Esophagus muscularis mucosa (tissue), 4 donors: ENCODE measurements around the gene SNX9. TPM values are rescaled to one million over a fixed set of nuclear protein-coding genes. Genes with fewer than 3 reads are reported as not detected.

ENCODE experiments used
- DNase-seq: peaks from one replicate; pipeline ENCODE4 v3.0.0-alpha.2; 2017; ENCODE audit errors: extremely low spot score
- H3K27ac ChIP-seq, 4 donors: fragments of 200-600 bp; sonication (generic); replicated peaks in 1 of 4; 1 replicate in 3 of 4; 2 replicates in 1 of 4; pipeline ENCODE4 v1.5.1; 2016 to 2019; ENCODE audit warnings: mild to moderate bottlenecking in 1 of 4
- H3K27me3 ChIP-seq, 4 donors: fragments of 200-600 bp; sonication (generic); one replicate each; pipeline versions ENCODE4 v1.5.1 to v1.6.0; 2016 to 2019
- H3K36me3 ChIP-seq, 4 donors: fragments of 200-600 bp; sonication (generic); one replicate each; pipeline ENCODE4 v1.5.1; 2016 to 2019
- H3K4me1 ChIP-seq, 4 donors: fragments of 200-600 bp; sonication (generic); one replicate each; pipeline ENCODE4 v1.5.1; 2016 to 2019
- H3K4me3 ChIP-seq, 4 donors: fragments of 200-600 bp; sonication (generic); 1 replicate in 2 of 4; 2 replicates in 2 of 4; pipeline ENCODE4 v1.5.1; 2016 to 2019; ENCODE audit warnings: mild to moderate bottlenecking in 4 of 4, moderate library complexity in 1 of 4
- H3K9me3 ChIP-seq, 4 donors: fragments of 200-600 bp; sonication (generic); 1 replicate in 3 of 4; 2 replicates in 1 of 4; pipeline ENCODE4 v1.5.1; 2016 to 2019
- EP300 ChIP-seq: sonication (generic); formaldehyde crosslinking; IDR thresholded peaks from one replicate; pipeline ENCODE4 v1.6.1; 2017; ENCODE audit warnings: antibody characterized with exemption
- POLR2A ChIP-seq: fragments of 450-650 bp; IDR thresholded peaks from one replicate; pipeline ENCODE4 v1.6.1; 2017; ENCODE audit warnings: antibody characterized with exemption, moderate library complexity, mild to moderate bottlenecking, low read depth
- POLR2AphosphoS5 ChIP-seq, 2 donors: sonication (generic); formaldehyde crosslinking; IDR thresholded peaks; one replicate each; pipeline ENCODE4 v1.6.1; 2017; ENCODE audit warnings: antibody characterized with exemption in 2 of 2
- WGBS: methylation state at CpG from one replicate; pipeline ENCODE4 v1.1.5; 2018; 5-methylcytosine and 5-hydroxymethylcytosine counted together
- intact Hi-C: fragments of 100-400 bp; cut with DNase I; formaldehyde crosslinking; loops from one replicate; pipeline ENCODE4 v1.15.1; 2023
- total RNA-seq, 4 donors: library from RNA; depleted of rRNA; stranded (reverse); fragments of >200 nt; gene quantifications; one replicate each; pipeline versions ENCODE4 v1.1.0 to v1.2.1, GENCODE V29; 2016
- TF ChIP-seq, protein P1 (sequence below), 3 experiments: fragments of 200-600 bp in 2 of 3; fragments of 450-650 bp in 1 of 3; sonication (generic) in 2 of 3; IDR thresholded peaks; one replicate each; pipeline ENCODE4 v1.5.1; 2017 to 2019; ENCODE audit warnings: antibody characterized with exemption in 3 of 3, mild to moderate bottlenecking in 2 of 3, moderate library complexity in 1 of 3

Gene SNX9
- total RNA-seq, 4 donors from 2014 or later: 78.1 to 94.7 (median 85.1) TPM

DNA sequence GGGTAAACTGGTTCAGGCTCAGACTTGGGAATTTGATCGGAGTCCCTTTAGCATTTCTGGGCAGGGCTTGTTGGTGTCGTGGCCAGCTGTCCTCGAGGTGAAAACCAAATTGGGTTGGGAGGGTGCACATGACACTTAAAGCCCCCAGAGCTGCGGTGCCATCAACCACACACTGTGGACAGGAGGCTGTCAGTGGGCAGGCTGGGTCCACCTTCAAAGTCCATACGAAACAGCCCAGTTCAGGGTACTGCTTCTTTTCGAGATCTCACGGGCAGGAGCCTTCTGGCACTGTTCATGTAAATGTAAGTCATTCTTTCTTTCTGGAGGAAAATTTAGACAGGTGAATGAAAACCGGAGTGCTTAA, 165.6 kb downstream of the SNX9 start:
- intact Hi-C loops: no loop called here
- Histone ChIP-seq H3K27me3 (no peaks in the 10 kb centered on the region), H3K27ac (peak overlapping the region; percentile 69 to 78 (median 75)), H3K9me3 (no peaks in the 10 kb centered on the region), H3K36me3 (no peaks in the 10 kb centered on the region), H3K4me3 (no peak overlapping the region), H3K4me1 (peaks cover 21 to 74% (median 69%) of the 10 kb centered on the region in 4 donors)
- 73% methylated on average over 7 of the region's 8 CpGs for WGBS
- no peak for TF ChIP-seq POLR2AphosphoS5 (IDR thresholded peaks at IDR 0.05)
- TF ChIP-seq, protein P1, sequence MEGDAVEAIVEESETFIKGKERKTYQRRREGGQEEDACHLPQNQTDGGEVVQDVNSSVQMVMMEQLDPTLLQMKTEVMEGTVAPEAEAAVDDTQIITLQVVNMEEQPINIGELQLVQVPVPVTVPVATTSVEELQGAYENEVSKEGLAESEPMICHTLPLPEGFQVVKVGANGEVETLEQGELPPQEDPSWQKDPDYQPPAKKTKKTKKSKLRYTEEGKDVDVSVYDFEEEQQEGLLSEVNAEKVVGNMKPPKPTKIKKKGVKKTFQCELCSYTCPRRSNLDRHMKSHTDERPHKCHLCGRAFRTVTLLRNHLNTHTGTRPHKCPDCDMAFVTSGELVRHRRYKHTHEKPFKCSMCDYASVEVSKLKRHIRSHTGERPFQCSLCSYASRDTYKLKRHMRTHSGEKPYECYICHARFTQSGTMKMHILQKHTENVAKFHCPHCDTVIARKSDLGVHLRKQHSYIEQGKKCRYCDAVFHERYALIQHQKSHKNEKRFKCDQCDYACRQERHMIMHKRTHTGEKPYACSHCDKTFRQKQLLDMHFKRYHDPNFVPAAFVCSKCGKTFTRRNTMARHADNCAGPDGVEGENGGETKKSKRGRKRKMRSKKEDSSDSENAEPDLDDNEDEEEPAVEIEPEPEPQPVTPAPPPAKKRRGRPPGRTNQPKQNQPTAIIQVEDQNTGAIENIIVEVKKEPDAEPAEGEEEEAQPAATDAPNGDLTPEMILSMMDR (IDR thresholded peaks at IDR 0.05): no peak
- no peak for TF ChIP-seq EP300
- no peak for TF ChIP-seq POLR2A
- no peak for DNase-seq

DNA sequence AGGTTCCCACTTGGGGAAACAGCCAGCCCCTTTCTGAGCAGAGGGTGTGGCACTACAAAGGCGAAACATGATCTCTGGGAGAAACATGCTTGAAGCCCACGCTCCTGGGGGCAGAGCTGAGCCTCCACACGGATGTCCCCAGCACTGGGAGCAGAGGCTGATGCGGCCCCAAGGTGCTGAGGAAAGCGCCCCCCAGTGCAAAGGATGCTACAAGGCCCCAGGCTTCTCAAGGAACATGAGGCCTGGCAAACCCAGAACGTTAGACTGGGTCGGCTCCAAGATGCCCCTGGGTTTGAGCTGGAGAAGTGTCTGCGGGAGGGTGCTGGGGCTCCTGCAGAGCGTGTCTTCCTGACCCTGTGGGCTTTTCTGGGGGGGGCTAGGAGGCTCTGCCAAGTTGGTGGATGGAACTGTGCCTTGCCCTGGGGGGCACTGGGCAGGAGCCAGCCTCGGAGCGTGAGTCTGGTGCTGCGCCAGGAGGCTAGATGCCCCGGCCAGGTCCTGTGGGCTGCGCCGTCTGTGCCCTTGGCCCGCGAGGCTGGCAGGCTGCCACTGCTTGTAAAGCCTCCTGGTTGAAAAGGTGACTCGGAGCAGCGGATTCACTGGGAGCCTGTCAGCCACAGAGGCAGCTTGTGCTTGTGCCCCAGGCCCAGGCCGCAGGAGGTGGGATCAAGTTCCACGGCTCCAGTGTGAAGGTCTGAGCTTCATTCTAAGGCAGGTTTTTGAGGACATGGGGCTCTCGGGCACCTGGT, 166.7 kb downstream of the SNX9 start:
- 50% methylated on average over 21 of the region's 22 CpGs for WGBS
- no peaks in the 10 kb centered on the region for H3K9me3 ChIP-seq
- intact Hi-C loops: no loop called here
- H3K27ac ChIP-seq: peak overlapping the region; percentile 69 to 78 (median 75)
- no peaks in the 10 kb centered on the region for H3K27me3 ChIP-seq
- H3K4me3 ChIP-seq: peak overlapping the region in 1 of 4 donors; percentile 4
- no peak for DNase-seq
- TF ChIP-seq, protein P1 (IDR thresholded peaks at IDR 0.05): no peak
- TF ChIP-seq POLR2AphosphoS5 (IDR thresholded peaks at IDR 0.05) (peak in 1 of 2 donors; percentile 28), EP300 (no peak), POLR2A (no peak)
- no peaks in the 10 kb centered on the region for H3K36me3 ChIP-seq
- H3K4me1 ChIP-seq: peaks cover 21 to 74% (median 70%) of the 10 kb centered on the region in 4 donors

DNA sequence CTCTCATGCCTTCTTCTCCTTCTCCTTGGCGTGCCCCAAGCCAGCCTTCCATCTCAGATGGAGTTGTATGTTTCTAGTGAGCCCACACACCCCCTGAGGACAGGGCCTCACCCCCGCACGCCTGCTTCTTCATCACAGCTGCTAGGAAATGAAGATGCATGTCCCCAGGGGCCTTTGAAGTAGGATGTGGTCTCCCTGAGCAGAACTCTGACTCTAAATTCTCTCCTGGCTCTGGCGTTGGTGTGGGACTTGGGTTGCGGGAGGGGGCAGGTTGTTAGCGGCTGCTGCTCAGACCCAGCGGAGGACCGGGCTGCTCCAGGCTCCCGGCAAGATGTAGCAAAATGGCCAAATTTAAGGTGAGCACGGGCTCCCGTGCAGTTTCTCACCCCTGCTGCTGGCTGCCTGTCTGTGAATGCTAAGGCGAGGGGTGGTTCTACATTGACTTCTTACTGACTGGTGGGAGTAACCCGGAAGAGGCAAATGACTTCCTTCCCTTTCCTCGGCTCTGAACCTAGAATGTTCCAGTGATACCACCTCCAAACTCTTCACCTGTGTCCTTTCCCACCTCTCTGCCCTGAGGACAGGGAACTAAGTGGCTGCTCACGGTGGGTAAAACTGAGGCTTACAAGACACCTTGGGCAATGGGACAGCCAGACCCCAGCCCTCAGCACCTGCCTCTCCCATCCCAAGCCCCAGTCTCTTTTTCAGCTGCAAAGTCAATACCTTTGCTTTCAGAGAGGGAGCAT, 167.4 kb downstream of the SNX9 start:
- no peak for DNase-seq
- peaks cover 21 to 68% (median 65%) of the 10 kb centered on the region in 4 donors for H3K4me1 ChIP-seq
- intact Hi-C loops: no loop called here
- TF ChIP-seq POLR2A (no peak), EP300 (no peak), POLR2AphosphoS5 (IDR thresholded peaks at IDR 0.05) (no peak)
- TF ChIP-seq, protein P1 (IDR thresholded peaks at IDR 0.05): no peak
- 73% methylated on average over 13 of the region's 15 CpGs for WGBS
- no peaks in the 10 kb centered on the region for H3K9me3 ChIP-seq
- H3K27me3 ChIP-seq: no peaks in the 10 kb centered on the region
- H3K36me3 ChIP-seq: no peaks in the 10 kb centered on the region
- peak overlapping the region in 1 of 4 donors; percentile 4 for H3K4me3 ChIP-seq
- peak overlapping the region; percentile 69 to 78 (median 75) for H3K27ac ChIP-seq

DNA sequence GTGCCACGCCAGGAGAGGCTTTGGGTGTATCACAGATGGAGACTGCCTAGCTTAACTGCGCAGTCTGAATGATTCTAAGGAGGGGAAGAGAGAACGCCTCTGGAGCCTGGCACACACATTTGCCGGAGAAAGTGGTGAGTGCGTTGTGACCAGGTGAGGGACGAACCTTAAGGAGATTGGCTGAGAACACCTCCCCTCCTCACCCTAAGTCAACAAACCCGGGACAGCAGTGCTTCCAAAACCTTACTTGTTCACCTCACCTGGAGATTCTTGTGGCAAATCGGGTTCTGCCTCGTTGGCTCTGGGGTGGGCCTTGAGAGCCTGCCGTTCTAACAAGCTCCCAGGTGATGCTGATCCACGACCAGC, 168.0 kb downstream of the SNX9 start:
- Histone ChIP-seq H3K27me3 (no peaks in the 10 kb centered on the region), H3K36me3 (no peaks in the 10 kb centered on the region), H3K9me3 (no peaks in the 10 kb centered on the region), H3K4me1 (peaks cover 21 to 63% (median 60%) of the 10 kb centered on the region in 4 donors), H3K27ac (peak overlapping the region; percentile 69 to 78 (median 75)), H3K4me3 (no peak overlapping the region)
- no peak for DNase-seq
- intact Hi-C loops: no loop called here
- WGBS: 92% methylated on average over 11 of the region's 11 CpGs
- TF ChIP-seq EP300 (no peak), POLR2AphosphoS5 (IDR thresholded peaks at IDR 0.05) (no peak), POLR2A (no peak)
- TF ChIP-seq, protein P1 (IDR thresholded peaks at IDR 0.05): no peak
